ENCODE measurements around the gene MDC1.
"Not testable (repeated sequence)": the region's sequence is repeated elsewhere in the genome, so short reads cannot be mapped to it uniquely, and the experiment has no call there.

MDC1 gene

GRCh38 chr6:30717129-30717844 lies at the start of gene MDC1:
Gene MDC1, minus strand, starts transcription at chr6:30717281. Its CDS starts 2,106 bp downstream, at chr6:30715175.
- peak; percentile 100 for DNase-seq

GRCh38 chr6:30766461-30767157 lies 49.5 kb upstream of the MDC1 start:
- no peak for DNase-seq

GRCh38 chr6:30765495-30765894 lies 48.4 kb upstream of the MDC1 start:
- DNase-seq, result not testable (repeated sequence)

- DNase-seq, result not testable (repeated sequence)
Observed at GRCh38 chr6:30764490-30765043, 47.5 kb upstream of the MDC1 start.

GRCh38 chr6:30763618-30764489 lies 46.8 kb upstream of the MDC1 start:
- peak in 1 of 2 experiments; percentile 26 for DNase-seq

GRCh38 chr6:30763155-30763617 lies 46.1 kb upstream of the MDC1 start:
- DNase-seq, result no peak

GRCh38 chr6:30761791-30762429 lies 44.8 kb upstream of the MDC1 start:
- DNase-seq, result no peak

GRCh38 chr6:30760549-30760948 lies 43.5 kb upstream of the MDC1 start:
- no peak for DNase-seq

- no peak for DNase-seq
Observed at GRCh38 chr6:30759575-30760239, 42.6 kb upstream of the MDC1 start.

- DNase-seq, result no peak
Observed at GRCh38 chr6:30757261-30757904, 40.3 kb upstream of the MDC1 start.

- DNase-seq, result not testable (repeated sequence)
Observed at GRCh38 chr6:30756405-30757003, 39.4 kb upstream of the MDC1 start.

GRCh38 chr6:30754631-30755030 lies 37.5 kb upstream of the MDC1 start:
- DNase-seq, result no peak

GRCh38 chr6:30752157-30752927 lies 35.3 kb upstream of the MDC1 start:
- peak; percentile 73 to 75 for DNase-seq

- DNase-seq, result no peak
Observed at GRCh38 chr6:30750379-30750668, 33.2 kb upstream of the MDC1 start.

- DNase-seq, result no peak
Observed at GRCh38 chr6:30749554-30750378, 32.7 kb upstream of the MDC1 start.

GRCh38 chr6:30748851-30749540 lies 31.9 kb upstream of the MDC1 start:
- no peak for DNase-seq

- no peak for DNase-seq
Observed at GRCh38 chr6:30747902-30748769, 31.1 kb upstream of the MDC1 start.

GRCh38 chr6:30747300-30747687 lies 30.2 kb upstream of the MDC1 start:
- DNase-seq, result no peak
